HepG2 (cell line): Measurements from ENCODE around the gene TUBG1. TPM values are rescaled to one million over a fixed set of nuclear protein-coding genes. Genes with fewer than 3 reads are reported as not detected.
A peak's percentile ranks its signal among the peaks of the same experiment; 100 is the strongest.

Experiments used
- AHR ChIP-seq: IDR thresholded peaks from 2 replicates; pipeline ENCODE4 v1.6.1; 2018; ENCODE audit warnings: missing genetic modification reagents, missing compliant biosample characterization
- CHCHD3 ChIP-seq: sonication (generic); formaldehyde crosslinking; IDR thresholded peaks from 2 replicates; pipeline ENCODE4 v1.8.0; 2022; ENCODE audit warnings: mild to moderate bottlenecking, missing genetic modification reagents, moderate library complexity
- EEA1 ChIP-seq: sonication (generic); formaldehyde crosslinking; IDR thresholded peaks from 2 replicates; pipeline ENCODE4 v1.5.1; 2020; ENCODE audit warnings: mild to moderate bottlenecking, missing genetic modification reagents, borderline replicate concordance
- FOXM1 ChIP-seq: sonication (generic); formaldehyde crosslinking; IDR thresholded peaks from 2 replicates; pipeline ENCODE4 v1.5.0; 2020; ENCODE audit warnings: missing genetic modification reagents
- IKZF4 ChIP-seq: sonication (generic); formaldehyde crosslinking; IDR thresholded peaks from 2 replicates; pipeline ENCODE4 v1.5.1; 2020; ENCODE audit warnings: borderline replicate concordance, mild to moderate bottlenecking, low read depth, missing genetic modification reagents; ENCODE audit errors: not compliant biosample characterization
- MAF1 ChIP-seq: sonication (generic); formaldehyde crosslinking; IDR thresholded peaks from 2 replicates; pipeline ENCODE4 v1.5.0; 2020; ENCODE audit warnings: missing genetic modification reagents, borderline replicate concordance
- MAFG ChIP-seq: sonication (generic); formaldehyde crosslinking; IDR thresholded peaks from 2 replicates; pipeline ENCODE4 v1.5.1; 2020; ENCODE audit warnings: mild to moderate bottlenecking, missing genetic modification reagents
- MIER3 ChIP-seq: IDR thresholded peaks from 2 replicates; pipeline ENCODE4 v1.6.1; 2016; ENCODE audit warnings: missing compliant biosample characterization, borderline replicate concordance
- NFE2L1 ChIP-seq: sonication (generic); formaldehyde crosslinking; IDR thresholded peaks from 2 replicates; pipeline ENCODE4 v1.4.0; 2020; ENCODE audit warnings: missing genetic modification reagents, mild to moderate bottlenecking, borderline replicate concordance
- RELA ChIP-seq: sonication (generic); formaldehyde crosslinking; IDR thresholded peaks from 2 replicates; pipeline ENCODE4 v1.4.0; 2020; ENCODE audit warnings: missing genetic modification reagents
- SMAD1 ChIP-seq: sonication (generic); formaldehyde crosslinking; IDR thresholded peaks from 2 replicates; pipeline ENCODE4 v1.4.0; 2020; ENCODE audit warnings: missing genetic modification reagents, low read depth, mild to moderate bottlenecking, borderline replicate concordance
- SP2 ChIP-seq: sonication (generic); formaldehyde crosslinking; IDR thresholded peaks from 2 replicates; pipeline ENCODE4 v1.5.1; 2020; ENCODE audit warnings: mild to moderate bottlenecking, missing genetic modification reagents
- ZFP36L1 ChIP-seq: sonication (generic); formaldehyde crosslinking; IDR thresholded peaks from 2 replicates; pipeline ENCODE4 v1.8.0; 2022; ENCODE audit warnings: mild to moderate bottlenecking, missing genetic modification reagents, moderate library complexity
- ZFP62 ChIP-seq: sonication (generic); formaldehyde crosslinking; IDR thresholded peaks from 2 replicates; pipeline ENCODE4 v1.4.0; 2020; ENCODE audit warnings: missing genetic modification reagents
- ZNF12 ChIP-seq: sonication (generic); formaldehyde crosslinking; IDR thresholded peaks from 2 replicates; pipeline ENCODE4 v1.5.0; 2020; ENCODE audit warnings: missing genetic modification reagents
- ZNF616 ChIP-seq: sonication (generic); formaldehyde crosslinking; IDR thresholded peaks from 2 replicates; pipeline ENCODE4 v1.5.0; 2020; ENCODE audit warnings: low read depth, mild to moderate bottlenecking, missing genetic modification reagents
- ZNF652 ChIP-seq: IDR thresholded peaks from 2 replicates; pipeline ENCODE4 v1.6.1; 2016; ENCODE audit warnings: low read depth, borderline replicate concordance
- polyA plus RNA-seq, 8 experiments: library from polyadenylated mRNA; depleted of rRNA in 3 of 8; stranded (reverse) in 7 of 8; unstranded in 1 of 8; fragments of >200 nt; fragmentation: Illumina TruSeq in 4 of 8; extraction: Trizol in 4 of 8; gene quantifications; 2 replicates each; pipeline versions ENCODE4 v1.2.1 to v1.2.3, GENCODE V29; 2011 to 2016; ENCODE audit warnings: low read depth in 4 of 8, missing spikeins in 1 of 8, mixed read lengths in 1 of 8; ENCODE audit not compliant: insufficient read depth in 1 of 8
- total RNA-seq, 5 experiments: library from RNA; depleted of rRNA; stranded (reverse); fragments of >200 nt; fragmentation: Illumina TruSeq; extraction: Trizol; gene quantifications; 2 replicates each; pipeline ENCODE4 v1.2.3, GENCODE V29; 2016; ENCODE audit warnings: low read depth in 1 of 5
- TF ChIP-seq, protein P1 (sequence below): sonication (generic); formaldehyde crosslinking; IDR thresholded peaks from 2 replicates; pipeline ENCODE4 v1.4.0; 2020; ENCODE audit warnings: missing genetic modification reagents
- TF ChIP-seq, protein P2 (sequence below): sonication (generic); formaldehyde crosslinking; IDR thresholded peaks from 2 replicates; pipeline ENCODE4 v1.5.0; 2020; ENCODE audit warnings: mild to moderate bottlenecking, missing genetic modification reagents, borderline replicate concordance
- TF ChIP-seq, protein P3 (sequence below): sonication (generic); formaldehyde crosslinking; IDR thresholded peaks from 2 replicates; pipeline ENCODE4 v1.4.0; 2020; ENCODE audit warnings: mild to moderate bottlenecking, missing genetic modification reagents
- TF ChIP-seq, protein P4 (sequence below): sonication (generic); formaldehyde crosslinking; IDR thresholded peaks from 2 replicates; pipeline ENCODE4 v1.4.0; 2020; ENCODE audit warnings: mild to moderate bottlenecking, missing genetic modification reagents
- TF ChIP-seq, protein P5 (sequence below): sonication (generic); formaldehyde crosslinking; IDR thresholded peaks from 2 replicates; pipeline ENCODE4 v1.8.0; 2022; ENCODE audit warnings: missing genetic modification reagents, low read depth, mild to moderate bottlenecking, borderline replicate concordance
- TF ChIP-seq, protein P6 (sequence below): sonication (generic); formaldehyde crosslinking; IDR thresholded peaks from 2 replicates; pipeline ENCODE4 v1.8.1; 2023; ENCODE audit warnings: mild to moderate bottlenecking, missing genetic modification reagents, borderline replicate concordance

Gene TUBG1
- total and polyA plus RNA-seq, 2 of the 13 experiments (the other 11 are each of a cell fraction or from before 2014, with no cell fraction given), result 74.1 to 137 TPM

DNA sequence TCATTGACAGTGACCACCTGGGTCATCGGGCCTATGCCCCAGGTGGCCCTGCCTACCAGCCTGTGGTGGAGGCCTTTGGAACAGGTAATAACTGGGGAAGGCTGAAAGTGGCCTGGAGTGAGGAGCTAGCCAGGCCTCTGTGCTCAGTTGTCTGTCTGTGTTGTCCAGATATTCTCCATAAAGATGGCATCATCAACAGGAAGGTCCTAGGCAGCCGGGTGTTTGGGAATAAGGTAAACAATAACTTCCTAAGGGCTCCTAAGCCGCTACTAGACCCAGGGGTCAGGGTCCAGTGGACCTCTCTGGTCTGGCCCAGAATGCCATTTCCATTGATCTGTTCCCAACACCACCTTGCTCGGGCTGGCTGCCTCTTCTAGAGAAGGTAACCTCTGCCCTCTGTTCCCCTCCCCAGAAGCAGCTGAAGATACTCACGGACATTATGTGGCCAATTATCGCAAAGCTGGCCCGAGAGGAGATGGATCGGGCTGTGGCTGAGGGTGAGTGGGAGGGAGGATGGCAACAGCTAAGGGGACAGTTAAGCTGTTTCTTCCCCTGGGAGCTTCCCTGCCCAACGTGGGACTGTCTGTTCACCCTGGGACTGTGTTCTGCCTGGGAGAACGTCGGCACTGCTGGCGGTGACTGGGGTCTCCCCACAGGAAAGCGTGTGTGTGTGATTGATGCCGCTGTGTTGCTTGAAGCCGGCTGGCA, 44.5 kb upstream of the TUBG1 start (continued):
- TF ChIP-seq, protein P1, sequence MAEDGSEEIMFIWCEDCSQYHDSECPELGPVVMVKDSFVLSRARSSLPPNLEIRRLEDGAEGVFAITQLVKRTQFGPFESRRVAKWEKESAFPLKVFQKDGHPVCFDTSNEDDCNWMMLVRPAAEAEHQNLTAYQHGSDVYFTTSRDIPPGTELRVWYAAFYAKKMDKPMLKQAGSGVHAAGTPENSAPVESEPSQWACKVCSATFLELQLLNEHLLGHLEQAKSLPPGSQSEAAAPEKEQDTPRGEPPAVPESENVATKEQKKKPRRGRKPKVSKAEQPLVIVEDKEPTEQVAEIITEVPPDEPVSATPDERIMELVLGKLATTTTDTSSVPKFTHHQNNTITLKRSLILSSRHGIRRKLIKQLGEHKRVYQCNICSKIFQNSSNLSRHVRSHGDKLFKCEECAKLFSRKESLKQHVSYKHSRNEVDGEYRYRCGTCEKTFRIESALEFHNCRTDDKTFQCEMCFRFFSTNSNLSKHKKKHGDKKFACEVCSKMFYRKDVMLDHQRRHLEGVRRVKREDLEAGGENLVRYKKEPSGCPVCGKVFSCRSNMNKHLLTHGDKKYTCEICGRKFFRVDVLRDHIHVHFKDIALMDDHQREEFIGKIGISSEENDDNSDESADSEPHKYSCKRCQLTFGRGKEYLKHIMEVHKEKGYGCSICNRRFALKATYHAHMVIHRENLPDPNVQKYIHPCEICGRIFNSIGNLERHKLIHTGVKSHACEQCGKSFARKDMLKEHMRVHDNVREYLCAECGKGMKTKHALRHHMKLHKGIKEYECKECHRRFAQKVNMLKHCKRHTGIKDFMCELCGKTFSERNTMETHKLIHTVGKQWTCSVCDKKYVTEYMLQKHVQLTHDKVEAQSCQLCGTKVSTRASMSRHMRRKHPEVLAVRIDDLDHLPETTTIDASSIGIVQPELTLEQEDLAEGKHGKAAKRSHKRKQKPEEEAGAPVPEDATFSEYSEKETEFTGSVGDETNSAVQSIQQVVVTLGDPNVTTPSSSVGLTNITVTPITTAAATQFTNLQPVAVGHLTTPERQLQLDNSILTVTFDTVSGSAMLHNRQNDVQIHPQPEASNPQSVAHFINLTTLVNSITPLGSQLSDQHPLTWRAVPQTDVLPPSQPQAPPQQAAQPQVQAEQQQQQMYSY (CRISPR knock-in tag), result no peak
- TF ChIP-seq ZNF652 (CRISPR knock-in tag), result no peak
- no peak for TF ChIP-seq MAF1 (CRISPR knock-in tag)
- TF ChIP-seq MIER3 (CRISPR knock-in tag), result no peak; the same call in 1 of the 2 replicates
- TF ChIP-seq MAFG (CRISPR knock-in tag), result no peak
- TF ChIP-seq, protein P2, sequence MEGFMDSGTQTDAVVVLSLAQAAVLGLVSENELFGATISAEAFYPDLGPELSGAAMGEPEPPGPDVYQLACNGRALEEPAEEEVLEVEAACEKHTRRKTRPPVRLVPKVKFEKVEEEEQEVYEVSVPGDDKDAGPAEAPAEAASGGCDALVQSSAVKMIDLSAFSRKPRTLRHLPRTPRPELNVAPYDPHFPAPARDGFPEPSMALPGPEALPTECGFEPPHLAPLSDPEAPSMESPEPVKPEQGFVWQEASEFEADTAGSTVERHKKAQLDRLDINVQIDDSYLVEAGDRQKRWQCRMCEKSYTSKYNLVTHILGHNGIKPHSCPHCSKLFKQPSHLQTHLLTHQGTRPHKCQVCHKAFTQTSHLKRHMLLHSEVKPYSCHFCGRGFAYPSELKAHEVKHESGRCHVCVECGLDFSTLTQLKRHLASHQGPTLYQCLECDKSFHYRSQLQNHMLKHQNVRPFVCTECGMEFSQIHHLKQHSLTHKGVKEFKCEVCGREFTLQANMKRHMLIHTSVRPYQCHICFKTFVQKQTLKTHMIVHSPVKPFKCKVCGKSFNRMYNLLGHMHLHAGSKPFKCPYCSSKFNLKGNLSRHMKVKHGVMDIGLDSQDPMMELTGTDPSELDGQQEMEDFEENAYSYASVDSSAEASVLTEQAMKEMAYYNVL, result peak; percentile 53; the same call in 1 of the 2 replicates
- no peak for TF ChIP-seq FOXM1 (CRISPR knock-in tag)
- no peak for TF ChIP-seq ZFP62 (CRISPR knock-in tag)
- no peak; the same call in 1 of the 2 replicates for TF ChIP-seq SMAD1 (CRISPR knock-in tag)
- no peak for TF ChIP-seq IKZF4 (CRISPR knock-in tag)
- no peak for TF ChIP-seq EEA1 (CRISPR knock-in tag)
- TF ChIP-seq, protein P3, sequence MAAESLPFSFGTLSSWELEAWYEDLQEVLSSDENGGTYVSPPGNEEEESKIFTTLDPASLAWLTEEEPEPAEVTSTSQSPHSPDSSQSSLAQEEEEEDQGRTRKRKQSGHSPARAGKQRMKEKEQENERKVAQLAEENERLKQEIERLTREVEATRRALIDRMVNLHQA (CRISPR knock-in tag), result no peak
- TF ChIP-seq, protein P4, sequence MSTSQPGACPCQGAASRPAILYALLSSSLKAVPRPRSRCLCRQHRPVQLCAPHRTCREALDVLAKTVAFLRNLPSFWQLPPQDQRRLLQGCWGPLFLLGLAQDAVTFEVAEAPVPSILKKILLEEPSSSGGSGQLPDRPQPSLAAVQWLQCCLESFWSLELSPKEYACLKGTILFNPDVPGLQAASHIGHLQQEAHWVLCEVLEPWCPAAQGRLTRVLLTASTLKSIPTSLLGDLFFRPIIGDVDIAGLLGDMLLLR, result peak; percentile 24; the same call in 1 of the 2 replicates
- TF ChIP-seq SP2, result no peak
- no peak; the same call in 1 of the 2 replicates for TF ChIP-seq CHCHD3 (CRISPR knock-in tag)
- TF ChIP-seq NFE2L1 (CRISPR knock-in tag), result peak; percentile 56; the same call in 1 of the 2 replicates
- TF ChIP-seq ZFP36L1 (CRISPR knock-in tag), result no peak
- no peak for TF ChIP-seq AHR (CRISPR knock-in tag)
- TF ChIP-seq, protein P5, sequence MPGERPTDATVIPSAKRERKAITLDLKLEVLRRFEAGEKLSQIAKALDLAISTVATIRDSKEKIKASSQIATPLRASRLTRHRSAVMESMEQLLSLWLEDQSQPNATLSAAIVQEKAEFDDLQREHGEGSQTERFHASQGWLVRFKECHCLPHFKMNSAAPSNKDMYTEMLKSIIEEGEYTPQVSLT (CRISPR knock-in tag), result no peak
- TF ChIP-seq ZNF12 (CRISPR knock-in tag), result no peak
- TF ChIP-seq ZNF616 (CRISPR knock-in tag), result no peak
- TF ChIP-seq RELA, result no peak
- TF ChIP-seq, protein P6, sequence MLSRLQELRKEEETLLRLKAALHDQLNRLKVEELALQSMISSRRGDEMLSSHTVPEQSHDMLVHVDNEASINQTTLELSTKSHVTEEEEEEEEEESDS (CRISPR knock-in tag), result no peak
